ENCODE data around the gene SLC9A9. TPM values are rescaled to one million over a fixed set of nuclear protein-coding genes. Genes with fewer than 3 reads are reported as not detected.
A peak's percentile ranks its signal among the peaks of the same experiment; 100 is the strongest.

SLC9A9 gene
- total RNA-seq, 2 donors from 2014 or later = 25.3 to 31.8 TPM

GRCh38 chr3:143754090-143754489, 94.2 kb downstream of the SLC9A9 start:
- Mint-ChIP-seq H3K36me3 (ENCODE audit: low read depth) (no peaks in the 10 kb centered on the region), H3K27ac (no peak overlapping the region), H3K4me1 (peaks cover 38% of the 10 kb centered on the region), H3K4me3 (no peak overlapping the region), H3K27me3 (no peaks in the 10 kb centered on the region)
- DNase-seq (no peak), ATAC-seq (no peak)
- H3K9me3 ChIP-seq (ENCODE audit: control insufficient read depth, low read length, poor library complexity, severe bottlenecking) = no peaks in the 10 kb centered on the region

DNA sequence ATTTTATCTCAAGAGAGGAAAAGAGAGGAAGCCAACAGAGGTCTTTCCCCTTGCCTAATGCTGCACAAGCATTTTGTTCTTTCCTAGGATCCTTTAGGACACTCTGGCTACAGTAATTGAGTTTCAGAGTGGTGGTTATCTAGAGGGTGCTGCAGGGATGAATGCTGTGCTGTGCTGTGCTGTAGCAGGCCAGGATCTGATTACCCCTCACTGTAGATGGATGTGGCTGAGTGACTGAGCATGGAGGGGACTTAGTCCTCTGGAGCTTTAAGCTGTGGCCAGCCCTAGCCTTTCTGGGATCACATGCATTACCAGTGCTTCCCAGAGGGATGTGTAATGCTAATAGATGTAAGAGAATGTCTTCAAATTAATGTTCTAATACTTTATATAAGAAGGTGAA, 94.8 kb downstream of the SLC9A9 start:
- Mint-ChIP-seq H3K27ac (no peak overlapping the region), H3K4me3 (no peak overlapping the region), H3K4me1 (peaks cover 37% of the 10 kb centered on the region), H3K27me3 (no peaks in the 10 kb centered on the region), H3K36me3 (ENCODE audit: low read depth) (no peaks in the 10 kb centered on the region)
- no peak for DNase-seq
- no peak for ATAC-seq
- H3K9me3 ChIP-seq (ENCODE audit: control insufficient read depth, low read length, poor library complexity, severe bottlenecking) = no peaks in the 10 kb centered on the region

GRCh38 chr3:143753006-143753405, 95.3 kb downstream of the SLC9A9 start:
- Mint-ChIP-seq H3K36me3 (ENCODE audit: low read depth) (no peaks in the 10 kb centered on the region), H3K4me3 (no peak overlapping the region), H3K4me1 (peaks cover 34% of the 10 kb centered on the region), H3K27me3 (no peaks in the 10 kb centered on the region), H3K27ac (no peak overlapping the region)
- no peak for DNase-seq
- H3K9me3 ChIP-seq (ENCODE audit: control insufficient read depth, low read length, poor library complexity, severe bottlenecking) = no peaks in the 10 kb centered on the region
- ATAC-seq = no peak

DNA sequence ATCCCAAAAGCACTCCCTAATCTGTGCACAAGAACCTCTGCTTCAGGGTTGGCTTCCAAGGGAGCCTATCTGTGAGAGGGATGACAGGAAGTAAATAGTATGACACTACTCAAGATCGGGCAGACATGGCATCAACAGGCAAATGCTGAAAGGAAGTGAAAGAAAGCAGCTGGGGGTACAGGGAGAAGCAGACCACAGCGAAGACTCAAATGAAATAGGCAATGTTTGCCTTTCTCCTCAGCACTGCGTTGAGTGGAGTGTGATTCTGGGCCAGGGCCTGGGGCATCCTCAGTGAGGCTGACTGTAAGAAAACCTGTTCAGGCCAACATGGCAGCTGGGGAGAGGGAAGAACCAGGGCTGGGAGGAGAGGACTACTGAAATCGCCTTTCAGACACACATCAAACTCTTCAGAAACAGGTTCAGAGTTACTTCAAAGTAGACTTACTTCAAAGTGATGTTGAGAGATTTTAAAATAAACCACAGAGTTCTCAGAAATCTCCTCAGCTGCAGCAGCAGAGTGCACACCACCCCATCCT, 96.6 kb downstream of the SLC9A9 start:
- peaks cover 31% of the 10 kb centered on the region for H3K4me1 Mint-ChIP-seq
- H3K27me3 Mint-ChIP-seq = no peaks in the 10 kb centered on the region
- no peaks in the 10 kb centered on the region for H3K36me3 Mint-ChIP-seq (ENCODE audit: low read depth)
- DNase-seq (no peak), ATAC-seq (peak; percentile 76)
- H3K4me3 Mint-ChIP-seq = peak overlapping the region; percentile 69
- H3K9me3 ChIP-seq (ENCODE audit: control insufficient read depth, low read length, poor library complexity, severe bottlenecking) = no peaks in the 10 kb centered on the region
- H3K27ac Mint-ChIP-seq = peak overlapping the region; percentile 90

DNA sequence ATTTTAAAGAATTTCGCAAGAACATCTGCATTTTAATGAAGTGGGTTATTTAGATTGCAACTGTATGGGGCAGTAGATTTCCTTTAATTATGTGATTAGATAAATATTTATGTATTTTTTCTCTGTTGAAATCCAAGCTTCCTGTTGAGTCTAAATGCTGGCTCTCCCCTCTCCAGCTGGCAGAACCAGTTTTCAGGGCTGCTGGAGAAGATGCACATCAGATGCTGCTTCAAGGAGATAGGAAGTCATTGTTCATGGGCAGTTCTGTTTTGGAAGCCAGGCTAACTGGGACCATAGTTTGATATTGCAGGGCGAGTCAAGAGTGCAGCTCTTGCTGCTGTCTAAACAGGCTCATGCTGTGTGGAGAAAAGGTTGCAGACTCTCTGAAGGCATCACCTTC, 97.4 kb downstream of the SLC9A9 start:
- ATAC-seq = no peak
- Mint-ChIP-seq H3K36me3 (ENCODE audit: low read depth) (no peaks in the 10 kb centered on the region), H3K27ac (no peak overlapping the region), H3K4me3 (no peak overlapping the region), H3K27me3 (no peaks in the 10 kb centered on the region), H3K4me1 (peaks cover 31% of the 10 kb centered on the region)
- no peak for DNase-seq
- H3K9me3 ChIP-seq (ENCODE audit: control insufficient read depth, low read length, poor library complexity, severe bottlenecking) = no peaks in the 10 kb centered on the region

DNA sequence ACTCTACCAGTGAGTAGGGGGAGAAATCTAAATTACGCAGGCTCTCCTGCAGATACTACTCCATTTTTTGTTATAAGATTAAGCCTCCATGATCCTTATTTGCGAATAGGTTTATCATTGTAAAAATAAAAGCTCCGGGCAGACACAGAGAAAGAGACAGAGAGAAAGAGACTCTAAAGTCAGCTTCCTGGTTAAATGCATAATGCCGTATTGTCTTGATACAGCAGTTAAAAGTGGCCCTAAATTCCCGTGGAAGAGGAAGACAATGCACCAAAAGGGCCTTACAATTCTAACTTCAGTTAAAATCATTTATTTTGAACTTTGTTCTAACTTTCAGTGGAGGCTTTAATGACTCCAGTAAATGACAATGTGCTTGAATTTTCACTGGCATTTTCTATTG, 98.3 kb downstream of the SLC9A9 start:
- ATAC-seq (no peak), DNase-seq (no peak)
- H3K4me1 Mint-ChIP-seq = peaks cover 29% of the 10 kb centered on the region
- H3K36me3 Mint-ChIP-seq (ENCODE audit: low read depth) = no peaks in the 10 kb centered on the region
- H3K4me3 Mint-ChIP-seq = no peak overlapping the region
- no peak overlapping the region for H3K27ac Mint-ChIP-seq
- H3K27me3 Mint-ChIP-seq = no peaks in the 10 kb centered on the region
- H3K9me3 ChIP-seq (ENCODE audit: control insufficient read depth, low read length, poor library complexity, severe bottlenecking) = no peaks in the 10 kb centered on the region

DNA sequence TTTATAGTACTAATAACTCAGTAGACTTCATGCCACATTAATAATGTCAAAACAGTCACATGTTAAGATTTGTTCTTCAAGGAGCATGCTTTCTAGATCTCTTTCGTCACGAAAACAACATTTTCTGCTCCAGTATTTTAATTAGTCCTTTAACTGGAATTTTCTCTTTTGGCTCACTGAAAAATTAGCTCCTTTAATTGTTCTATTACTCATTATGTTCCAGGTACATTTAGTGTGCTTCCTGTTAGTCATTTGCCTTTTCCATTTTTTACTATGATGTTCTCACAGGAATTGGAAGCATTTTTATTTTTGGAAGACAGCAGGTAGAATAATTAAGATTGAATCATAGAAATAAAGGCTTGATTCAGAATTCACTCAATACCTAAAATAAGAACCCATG, 111.2 kb downstream of the SLC9A9 start:
- Mint-ChIP-seq H3K27ac (no peak overlapping the region), H3K27me3 (no peaks in the 10 kb centered on the region), H3K4me1 (no peaks in the 10 kb centered on the region), H3K36me3 (ENCODE audit: low read depth) (peaks cover 4% of the 10 kb centered on the region), H3K4me3 (no peak overlapping the region)
- DNase-seq (no peak), ATAC-seq (no peak)
- no peaks in the 10 kb centered on the region for H3K9me3 ChIP-seq (ENCODE audit: control insufficient read depth, low read length, poor library complexity, severe bottlenecking)

DNA sequence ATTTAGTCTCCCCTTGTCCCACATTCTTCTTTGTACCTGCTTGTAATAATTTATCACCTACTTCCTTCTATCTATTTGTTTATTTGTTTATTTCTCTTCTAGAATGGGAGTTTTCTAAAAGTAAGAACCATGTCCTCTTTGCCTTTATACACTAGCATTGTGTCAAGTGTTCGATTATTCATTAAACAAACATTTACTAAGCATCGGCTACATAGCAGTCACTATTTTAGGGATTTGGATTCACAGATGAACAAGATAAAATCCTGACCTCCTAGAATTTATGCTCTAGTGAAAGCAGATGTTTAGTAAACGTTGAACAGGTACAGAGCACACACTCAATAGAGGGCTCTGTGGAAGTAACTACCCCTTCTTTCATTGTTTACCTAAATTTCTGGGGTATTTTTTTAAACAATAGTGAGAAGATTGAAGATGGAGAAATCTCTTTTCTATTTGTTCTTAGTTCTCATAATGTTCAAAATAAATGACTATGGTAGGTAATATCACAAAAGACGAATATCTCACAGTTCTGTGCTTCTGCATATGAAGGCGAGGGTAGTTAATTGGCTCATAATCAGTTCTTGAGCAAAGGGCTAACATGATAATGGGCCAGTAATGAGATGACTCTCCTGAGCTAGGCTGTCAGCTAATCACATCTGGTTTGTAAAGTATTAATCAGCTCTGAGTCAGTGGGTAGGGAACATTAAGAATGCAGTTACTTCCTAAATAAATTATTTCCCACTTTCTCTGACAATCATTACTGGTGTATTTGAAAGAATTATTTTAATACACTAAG, 111.9 kb downstream of the SLC9A9 start:
- Mint-ChIP-seq H3K36me3 (ENCODE audit: low read depth) (peaks cover 4% of the 10 kb centered on the region), H3K4me1 (no peaks in the 10 kb centered on the region), H3K27me3 (no peaks in the 10 kb centered on the region), H3K27ac (no peak overlapping the region), H3K4me3 (no peak overlapping the region)
- ATAC-seq (no peak), DNase-seq (no peak)
- no peaks in the 10 kb centered on the region for H3K9me3 ChIP-seq (ENCODE audit: control insufficient read depth, low read length, poor library complexity, severe bottlenecking)

DNA sequence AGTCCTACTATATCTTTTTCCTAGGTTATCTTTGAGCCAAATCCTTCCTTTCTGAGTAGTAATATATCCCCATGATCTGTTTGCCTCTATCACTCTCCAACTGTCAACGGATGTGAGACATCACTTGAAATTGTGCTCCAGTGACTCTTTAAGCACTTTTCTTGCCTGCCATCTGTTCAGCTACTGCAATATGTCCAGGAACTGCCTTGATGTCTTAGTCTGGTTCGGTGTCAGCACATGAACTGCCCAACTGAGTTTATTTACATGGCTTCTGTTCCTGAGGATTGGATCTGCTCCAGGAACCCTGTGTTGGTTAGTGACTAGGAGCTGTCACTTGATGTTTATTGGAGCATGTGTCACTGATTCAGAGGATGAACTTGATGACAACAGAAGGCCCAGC, 116.5 kb downstream of the SLC9A9 start:
- Mint-ChIP-seq H3K4me1 (peaks cover 9% of the 10 kb centered on the region), H3K4me3 (no peak overlapping the region), H3K36me3 (ENCODE audit: low read depth) (peaks cover 8% of the 10 kb centered on the region), H3K27ac (no peak overlapping the region), H3K27me3 (no peaks in the 10 kb centered on the region)
- ATAC-seq (no peak), DNase-seq (no peak)
- no peaks in the 10 kb centered on the region for H3K9me3 ChIP-seq (ENCODE audit: control insufficient read depth, low read length, poor library complexity, severe bottlenecking)

DNA sequence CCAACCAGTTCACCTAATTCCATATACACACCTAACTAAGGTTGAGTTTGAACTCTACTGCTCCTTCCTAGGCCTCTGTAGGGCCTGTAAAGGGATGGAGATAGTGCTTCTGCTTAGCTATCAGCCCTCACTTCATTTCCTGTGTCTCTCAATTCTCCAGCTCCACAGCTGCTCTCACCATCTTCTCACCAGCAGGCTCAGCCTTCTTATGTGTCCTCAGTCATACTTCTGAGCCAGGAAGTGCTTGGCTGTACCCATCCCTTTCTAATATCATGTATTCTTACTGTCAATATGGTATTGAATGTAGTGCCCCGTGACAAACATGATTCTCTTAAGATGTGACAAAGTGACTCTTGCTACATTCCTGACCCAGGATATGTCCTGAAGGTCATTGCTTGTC, 116.9 kb downstream of the SLC9A9 start:
- DNase-seq = no peak
- no peaks in the 10 kb centered on the region for H3K27me3 Mint-ChIP-seq
- H3K9me3 ChIP-seq (ENCODE audit: control insufficient read depth, low read length, poor library complexity, severe bottlenecking) = no peaks in the 10 kb centered on the region
- ATAC-seq = no peak
- H3K4me1 Mint-ChIP-seq = peaks cover 9% of the 10 kb centered on the region
- peaks cover 8% of the 10 kb centered on the region for H3K36me3 Mint-ChIP-seq (ENCODE audit: low read depth)
- H3K4me3 Mint-ChIP-seq = no peak overlapping the region
- H3K27ac Mint-ChIP-seq = no peak overlapping the region

GRCh38 chr3:143727391-143727790, 120.9 kb downstream of the SLC9A9 start:
- no peak for DNase-seq
- H3K27me3 Mint-ChIP-seq = no peaks in the 10 kb centered on the region
- no peak overlapping the region for H3K4me3 Mint-ChIP-seq
- H3K9me3 ChIP-seq (ENCODE audit: control insufficient read depth, low read length, poor library complexity, severe bottlenecking) = no peaks in the 10 kb centered on the region
- H3K27ac Mint-ChIP-seq = no peak overlapping the region
- H3K4me1 Mint-ChIP-seq = peaks cover 12% of the 10 kb centered on the region
- peaks cover 7% of the 10 kb centered on the region for H3K36me3 Mint-ChIP-seq (ENCODE audit: low read depth)
- ATAC-seq = no peak

DNA sequence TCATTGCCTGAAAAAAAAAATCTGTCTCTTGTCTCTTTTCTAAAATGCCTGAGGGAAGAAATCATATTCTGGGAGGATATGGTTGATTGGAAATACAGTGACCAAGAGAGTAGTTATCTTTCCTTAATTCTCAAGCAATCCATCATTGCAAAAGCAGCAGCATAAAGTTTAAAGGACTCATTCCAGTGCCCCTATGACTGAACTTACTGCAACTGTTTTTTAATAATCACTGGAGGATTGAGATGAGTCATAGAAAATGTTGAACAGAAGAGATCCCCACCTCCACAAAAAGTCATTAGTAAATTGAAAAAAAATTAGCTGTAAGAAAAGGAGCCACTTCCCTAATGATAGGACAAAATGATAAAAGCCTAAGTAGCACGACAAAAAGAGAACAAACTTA, 121.5 kb downstream of the SLC9A9 start:
- no peak for ATAC-seq
- H3K27ac Mint-ChIP-seq = no peak overlapping the region

DNA sequence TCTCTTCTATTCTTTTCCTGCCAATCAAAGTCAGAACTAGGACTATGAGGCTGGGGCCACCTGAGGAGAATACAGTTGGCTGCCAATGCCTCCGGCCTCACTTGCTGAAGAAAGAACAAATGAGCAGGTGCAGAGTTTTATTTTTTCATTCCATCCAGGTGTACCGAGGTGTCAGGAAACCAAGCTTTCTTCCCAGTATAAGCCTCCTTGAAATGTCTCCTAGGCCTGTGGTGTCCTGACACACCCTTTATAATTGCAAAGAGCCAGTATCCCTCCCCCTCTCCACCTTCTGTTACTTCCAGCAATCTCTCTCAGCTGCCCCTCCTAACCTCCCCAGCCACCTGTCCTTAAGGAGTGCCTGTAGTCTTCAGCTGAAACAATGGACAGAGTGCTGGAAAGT, 127.9 kb downstream of the SLC9A9 start:
- Mint-ChIP-seq H3K4me3 (no peak overlapping the region), H3K27me3 (no peaks in the 10 kb centered on the region), H3K36me3 (ENCODE audit: low read depth) (peaks cover 7% of the 10 kb centered on the region), H3K4me1 (peaks cover 12% of the 10 kb centered on the region), H3K27ac (no peak overlapping the region)
- ATAC-seq (no peak), DNase-seq (no peak)
- no peaks in the 10 kb centered on the region for H3K9me3 ChIP-seq (ENCODE audit: control insufficient read depth, low read length, poor library complexity, severe bottlenecking)

More for the DNA sequence above, 121.5 kb downstream of the SLC9A9 start:
- H3K4me1 Mint-ChIP-seq = peaks cover 12% of the 10 kb centered on the region
- no peak for DNase-seq
- H3K9me3 ChIP-seq (ENCODE audit: control insufficient read depth, low read length, poor library complexity, severe bottlenecking) = no peaks in the 10 kb centered on the region
- H3K27me3 Mint-ChIP-seq = no peaks in the 10 kb centered on the region
- H3K4me3 Mint-ChIP-seq = no peak overlapping the region
- H3K36me3 Mint-ChIP-seq (ENCODE audit: low read depth) = peaks cover 7% of the 10 kb centered on the region

GRCh38 chr3:143718463-143718862, 129.8 kb downstream of the SLC9A9 start:
- H3K36me3 Mint-ChIP-seq (ENCODE audit: low read depth) = peaks cover 7% of the 10 kb centered on the region
- DNase-seq = no peak
- no peaks in the 10 kb centered on the region for H3K9me3 ChIP-seq (ENCODE audit: control insufficient read depth, low read length, poor library complexity, severe bottlenecking)
- H3K4me3 Mint-ChIP-seq = no peak overlapping the region
- no peak for ATAC-seq
- no peak overlapping the region for H3K27ac Mint-ChIP-seq
- no peaks in the 10 kb centered on the region for H3K27me3 Mint-ChIP-seq
- peaks cover 16% of the 10 kb centered on the region for H3K4me1 Mint-ChIP-seq
